C4-2B (cell line): ENCODE data around the gene DGKQ.

ENCODE experiments used
- CTCF ChIP-seq: fragments of 450-650 bp; conservative IDR thresholded peaks from 2 replicates; pipeline ENCODE4 v1.5.1; 2017; ENCODE audit warnings: mild to moderate bottlenecking
- ZFX ChIP-seq: fragments of 450-650 bp; IDR thresholded peaks from 2 replicates; pipeline ENCODE4 v1.6.1; 2017

GRCh38 chr4:965048-965765, 8.2 kb downstream of the DGKQ start:
- TF ChIP-seq CTCF = no peak
- no peak for TF ChIP-seq ZFX
